ENCODE measurements around the gene IL20.

Gene IL20

GRCh38 chr1:206832352-206832880 is 33.0 kb upstream of the IL20 start:
- no peaks in the 10 kb centered on the region for H3K27me3 ChIP-seq
- H3K36me3 ChIP-seq, result no peaks in the 10 kb centered on the region
- peaks cover 18% of the 10 kb centered on the region for H3K4me1 ChIP-seq
- H3K9me3 ChIP-seq, result no peaks in the 10 kb centered on the region
- DNase-seq, result no peak
- no peak overlapping the region for H3K4me3 ChIP-seq (ENCODE audit: low read depth, low read length)
- TF ChIP-seq CTCF (IDR thresholded peaks at IDR 0.05; ENCODE audit: low read depth, low read length), result no peak

- Histone ChIP-seq H3K36me3 (no peaks in the 10 kb centered on the region), H3K4me1 (peaks cover 14% of the 10 kb centered on the region), H3K27me3 (no peaks in the 10 kb centered on the region), H3K4me3 (ENCODE audit: low read depth, low read length) (no peak overlapping the region), H3K9me3 (no peaks in the 10 kb centered on the region)
- no peak for TF ChIP-seq CTCF (IDR thresholded peaks at IDR 0.05; ENCODE audit: low read depth, low read length)
- DNase-seq, result no peak
Observed at GRCh38 chr1:206833106-206833680, 32.2 kb upstream of the IL20 start.

GRCh38 chr1:206833801-206834200 is 31.6 kb upstream of the IL20 start:
- Histone ChIP-seq H3K4me1 (peaks cover 11% of the 10 kb centered on the region), H3K9me3 (no peaks in the 10 kb centered on the region), H3K27me3 (no peaks in the 10 kb centered on the region), H3K4me3 (ENCODE audit: low read depth, low read length) (no peak overlapping the region), H3K36me3 (no peaks in the 10 kb centered on the region)
- no peak for TF ChIP-seq CTCF (IDR thresholded peaks at IDR 0.05; ENCODE audit: low read depth, low read length)
- no peak for DNase-seq

- Histone ChIP-seq H3K4me1 (peaks cover 11% of the 10 kb centered on the region), H3K36me3 (no peaks in the 10 kb centered on the region), H3K27me3 (no peaks in the 10 kb centered on the region), H3K4me3 (ENCODE audit: low read depth, low read length) (no peak overlapping the region), H3K9me3 (no peaks in the 10 kb centered on the region)
- no peak for DNase-seq
- TF ChIP-seq CTCF (IDR thresholded peaks at IDR 0.05; ENCODE audit: low read depth, low read length), result no peak
Observed at GRCh38 chr1:206834217-206834616, 31.2 kb upstream of the IL20 start.

- Histone ChIP-seq H3K4me1 (peaks cover 11% of the 10 kb centered on the region), H3K27me3 (no peaks in the 10 kb centered on the region), H3K9me3 (no peaks in the 10 kb centered on the region), H3K36me3 (no peaks in the 10 kb centered on the region), H3K4me3 (ENCODE audit: low read depth, low read length) (no peak overlapping the region)
- no peak for TF ChIP-seq CTCF (IDR thresholded peaks at IDR 0.05; ENCODE audit: low read depth, low read length)
- DNase-seq, result no peak
Observed at GRCh38 chr1:206834711-206835110, 30.7 kb upstream of the IL20 start.

GRCh38 chr1:206835186-206835585 is 30.2 kb upstream of the IL20 start:
- H3K27me3 ChIP-seq, result no peaks in the 10 kb centered on the region

More at GRCh38 chr1:206835186-206835585, 30.2 kb upstream of the IL20 start:
- H3K36me3 ChIP-seq, result no peaks in the 10 kb centered on the region
- no peaks in the 10 kb centered on the region for H3K9me3 ChIP-seq
- H3K4me1 ChIP-seq, result peaks cover 11% of the 10 kb centered on the region
- no peak for TF ChIP-seq CTCF (IDR thresholded peaks at IDR 0.05; ENCODE audit: low read depth, low read length)
- no peak for DNase-seq
- no peak overlapping the region for H3K4me3 ChIP-seq (ENCODE audit: low read depth, low read length)
